HG03378 (cell line): ENCODE data around the gene TTC3.
"Not testable (repeated sequence)": the region's sequence is repeated elsewhere in the genome, so short reads cannot be mapped to it uniquely, and the experiment has no call there.

Source experiments
- ATAC-seq: cut with Tn5 transposase; IDR thresholded peaks from one replicate; pipeline ENCODE4 v1.9.1; 2021; ENCODE audit warnings: mild to moderate bottlenecking, moderate library complexity; ENCODE audit not compliant: unreplicated experiment

Gene TTC3

GRCh38 chr21:37085726-37086125 lies 12.7 kb downstream of the TTC3 start:
- ATAC-seq, result no peak

- no peak for ATAC-seq
Measured at GRCh38 chr21:37087188-37087587, 14.1 kb downstream of the TTC3 start.

GRCh38 chr21:37088186-37088735 lies 15.2 kb downstream of the TTC3 start:
- no peak for ATAC-seq

GRCh38 chr21:37093977-37094376 lies 20.9 kb downstream of the TTC3 start:
- ATAC-seq, result no peak

- no peak for ATAC-seq
Measured at GRCh38 chr21:37095821-37096220, 22.8 kb downstream of the TTC3 start.

- no peak for ATAC-seq
Measured at GRCh38 chr21:37098751-37099150, 25.7 kb downstream of the TTC3 start.

GRCh38 chr21:37100316-37100715 lies 27.3 kb downstream of the TTC3 start:
- no peak for ATAC-seq

- ATAC-seq, result no peak
Measured at GRCh38 chr21:37101384-37101783, 28.3 kb downstream of the TTC3 start.

GRCh38 chr21:37102746-37103145 lies 29.7 kb downstream of the TTC3 start:
- not testable (repeated sequence) for ATAC-seq

- ATAC-seq, result no peak
Measured at GRCh38 chr21:37106998-37107397, 33.9 kb downstream of the TTC3 start.

GRCh38 chr21:37111029-37111428 lies 38.0 kb downstream of the TTC3 start:
- not testable (repeated sequence) for ATAC-seq

GRCh38 chr21:37114301-37114700 lies 41.2 kb downstream of the TTC3 start:
- not testable (repeated sequence) for ATAC-seq

GRCh38 chr21:37116459-37116858 lies 43.4 kb downstream of the TTC3 start:
- not testable (repeated sequence) for ATAC-seq

GRCh38 chr21:37117204-37117603 lies 44.1 kb downstream of the TTC3 start:
- ATAC-seq, result no peak

- no peak for ATAC-seq
Measured at GRCh38 chr21:37118187-37118826, 45.3 kb downstream of the TTC3 start.

- ATAC-seq, result no peak
Measured at GRCh38 chr21:37119421-37120218, 46.6 kb downstream of the TTC3 start.

- ATAC-seq, result no peak
Measured at GRCh38 chr21:37128076-37128475, 55.0 kb downstream of the TTC3 start.

- no peak for ATAC-seq
Measured at GRCh38 chr21:37130971-37131370, 57.9 kb downstream of the TTC3 start.

- ATAC-seq, result no peak
Measured at GRCh38 chr21:37136261-37136660, 63.2 kb downstream of the TTC3 start.

GRCh38 chr21:37136744-37137143 lies 63.7 kb downstream of the TTC3 start:
- ATAC-seq, result no peak

- no peak for ATAC-seq
Measured at GRCh38 chr21:37139154-37139553, 66.1 kb downstream of the TTC3 start.

- no peak for ATAC-seq
Measured at GRCh38 chr21:37139902-37140301, 66.8 kb downstream of the TTC3 start.
